ENCODE measurements around the gene GNAO1. TPM values are rescaled to one million over a fixed set of nuclear protein-coding genes. Genes with fewer than 3 reads are reported as not detected.

The GNAO1 gene
- total RNA-seq, 1 experiment from 2014 or later, result not detected

DNA sequence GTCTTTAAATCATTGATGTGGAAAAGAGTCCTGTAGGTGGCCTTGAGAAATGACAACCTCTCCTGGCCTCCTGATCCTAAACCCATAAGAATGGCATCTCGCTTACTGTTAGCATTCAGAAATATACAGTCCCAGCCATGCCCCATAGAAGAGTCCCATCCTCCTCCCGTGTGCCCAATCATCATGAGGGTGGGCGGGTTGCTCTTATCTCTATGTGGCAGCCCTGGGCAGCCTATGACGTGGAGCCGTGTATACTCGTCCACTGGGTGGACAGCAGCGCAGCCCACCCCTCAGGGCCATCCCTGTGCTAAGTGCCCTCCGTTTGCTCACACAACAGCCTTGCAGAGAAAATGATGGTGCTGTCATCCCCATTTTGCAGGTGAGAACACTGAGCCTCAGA, 128.8 kb downstream of the GNAO1 start:
- in situ Hi-C loops (cut with HindIII; ENCODE audit: low sequenced_read_pairs), result no loop called here
- no peak for DNase-seq (ENCODE audit: low spot score)

DNA sequence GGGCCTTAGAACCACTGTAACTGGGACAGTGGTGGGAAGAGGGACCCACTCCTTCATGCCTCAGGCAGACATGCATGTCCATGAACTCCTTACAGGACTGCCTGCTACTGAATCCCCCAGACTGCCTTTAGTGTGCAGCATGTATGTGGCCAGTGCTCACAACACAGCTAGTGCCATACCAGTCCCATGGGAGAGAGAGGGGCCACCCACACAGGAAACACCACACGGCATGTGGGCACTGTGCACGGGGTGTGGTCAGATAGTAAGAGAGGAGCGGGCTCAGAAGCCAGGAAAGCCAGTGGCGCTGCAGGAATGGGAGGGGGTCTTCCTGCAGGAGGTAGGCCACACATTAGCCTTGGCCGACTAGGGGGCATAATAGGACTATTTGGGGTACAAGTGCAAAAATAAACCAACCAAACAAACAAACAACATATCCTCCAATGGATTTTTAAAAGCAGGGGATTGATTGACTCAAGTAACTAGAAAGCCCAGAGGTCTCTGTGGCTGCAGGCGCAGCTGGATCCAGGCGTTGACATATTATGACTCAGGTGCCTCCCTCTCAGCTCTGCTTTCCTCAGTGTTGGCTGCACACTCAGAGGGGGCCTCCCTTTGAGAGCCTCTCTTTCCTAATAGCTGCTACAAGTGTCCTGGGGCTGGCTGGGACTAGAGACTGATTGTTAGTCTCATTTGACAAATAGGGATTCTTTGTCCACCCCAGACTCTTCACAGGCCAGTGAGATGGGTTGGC, 129.7 kb downstream of the GNAO1 start:
- in situ Hi-C loops (cut with HindIII; ENCODE audit: low sequenced_read_pairs), result no loop called here
- no peak for DNase-seq (ENCODE audit: low spot score)

DNA sequence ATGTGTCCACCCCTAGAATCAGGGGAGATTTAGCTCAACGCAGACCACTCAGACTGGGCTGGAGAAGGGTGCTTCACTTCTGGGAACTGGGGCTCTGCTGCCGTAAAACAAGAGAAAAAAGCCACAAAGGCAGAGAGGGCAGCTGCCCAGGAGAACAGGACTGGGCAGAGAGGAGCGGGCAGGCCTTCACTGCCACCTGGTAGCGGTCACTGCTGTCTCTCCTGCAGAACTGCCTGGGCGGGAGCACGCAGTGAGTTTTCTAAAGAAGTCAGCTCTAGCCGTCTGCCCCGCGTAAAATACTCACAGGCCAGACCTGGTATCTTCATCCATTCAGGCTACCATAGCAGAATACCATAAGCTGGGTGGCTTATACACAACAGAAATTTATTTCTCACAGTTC, 130.3 kb downstream of the GNAO1 start:
- peak; percentile 61 for DNase-seq (ENCODE audit: low spot score)
- in situ Hi-C loops (cut with HindIII; ENCODE audit: low sequenced_read_pairs), result no loop called here

DNA sequence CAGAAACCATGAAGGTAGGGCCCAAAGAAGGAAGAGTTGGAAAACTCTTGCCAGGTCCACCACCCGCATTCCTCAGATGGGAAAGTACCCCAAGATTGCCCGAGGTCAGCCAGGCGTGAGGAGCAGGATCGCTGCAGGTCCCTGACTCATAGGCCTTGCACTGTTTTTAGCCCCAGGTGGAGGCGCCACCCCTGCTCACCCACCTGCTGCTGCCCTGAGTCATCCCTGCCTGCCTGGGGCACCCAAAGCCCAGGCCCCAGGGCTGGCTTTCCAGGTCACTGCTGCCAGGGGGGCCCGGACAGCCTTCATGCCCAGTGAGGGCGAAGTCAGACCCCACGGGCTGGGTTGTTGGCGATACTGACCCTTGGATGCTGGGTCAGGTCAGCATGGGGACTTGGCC, 133.1 kb downstream of the GNAO1 start:
- in situ Hi-C loops (cut with HindIII; ENCODE audit: low sequenced_read_pairs), result no loop called here
- DNase-seq (ENCODE audit: low spot score), result no peak

DNA sequence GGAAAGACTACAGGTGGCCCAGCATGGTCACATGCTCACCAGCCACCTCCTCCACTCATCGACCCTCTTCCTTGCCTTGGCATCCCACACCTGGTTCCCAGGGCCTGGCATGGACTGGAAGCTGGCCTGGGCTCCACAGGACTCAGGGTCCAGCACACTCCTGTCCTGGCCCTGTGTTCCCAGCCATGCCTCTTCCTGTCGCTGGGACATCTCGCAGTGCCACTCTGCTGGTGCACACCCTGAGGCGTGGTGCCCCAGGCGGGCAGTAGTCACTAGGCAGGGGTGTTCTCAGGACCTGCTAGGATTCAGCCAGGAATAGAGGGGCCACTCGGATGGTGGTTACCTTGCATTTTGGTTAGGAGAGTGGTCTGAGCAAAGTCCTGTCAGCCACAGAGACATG, 134.7 kb downstream of the GNAO1 start:
- DNase-seq (ENCODE audit: low spot score), result no peak

DNA sequence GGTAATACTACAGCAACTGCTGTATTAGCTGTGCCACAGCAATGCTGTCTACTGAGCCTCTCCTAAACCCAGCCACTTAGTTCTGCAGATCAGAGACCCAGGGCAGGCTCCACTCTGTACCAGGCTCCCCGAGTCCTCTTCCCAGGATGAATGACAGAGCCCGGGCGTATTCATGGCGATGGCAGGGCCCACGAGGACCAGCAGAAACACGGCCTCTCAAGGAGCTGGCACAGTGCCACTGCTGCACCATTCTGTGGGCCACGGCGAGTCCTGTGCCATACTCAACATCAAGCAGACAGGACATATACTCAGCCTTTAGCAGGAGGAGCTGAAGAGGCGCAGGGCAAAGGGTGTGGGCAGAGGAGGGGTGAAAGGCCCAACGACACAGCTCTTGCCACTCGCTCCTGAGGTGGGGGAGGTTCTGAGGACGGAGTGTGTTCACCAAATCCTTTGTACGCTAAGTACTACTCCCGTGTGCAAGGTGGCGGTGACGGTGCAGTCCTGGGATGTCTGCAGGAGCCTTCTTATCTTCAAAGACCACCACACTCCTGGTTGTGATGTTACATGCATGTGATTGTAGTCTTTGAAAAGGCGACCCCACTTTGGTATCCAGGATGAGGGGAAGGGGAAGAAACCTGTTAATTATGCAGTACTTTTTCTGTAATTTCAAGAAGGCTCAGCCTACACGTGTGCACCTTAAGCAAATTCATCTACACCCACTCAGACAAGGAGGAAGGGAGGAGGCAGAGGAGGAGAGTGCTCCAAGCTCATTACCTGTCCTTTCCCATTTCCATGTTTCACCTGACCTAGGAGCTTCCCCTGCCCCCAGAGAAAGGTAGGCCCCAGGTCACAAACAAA, 136.0 kb downstream of the GNAO1 start:
- in situ Hi-C loops (cut with HindIII; ENCODE audit: low sequenced_read_pairs), result no loop called here
- DNase-seq (ENCODE audit: low spot score), result no peak

More for the DNA sequence above, 134.7 kb downstream of the GNAO1 start:
- in situ Hi-C loops (cut with HindIII; ENCODE audit: low sequenced_read_pairs), result no loop called here

DNA sequence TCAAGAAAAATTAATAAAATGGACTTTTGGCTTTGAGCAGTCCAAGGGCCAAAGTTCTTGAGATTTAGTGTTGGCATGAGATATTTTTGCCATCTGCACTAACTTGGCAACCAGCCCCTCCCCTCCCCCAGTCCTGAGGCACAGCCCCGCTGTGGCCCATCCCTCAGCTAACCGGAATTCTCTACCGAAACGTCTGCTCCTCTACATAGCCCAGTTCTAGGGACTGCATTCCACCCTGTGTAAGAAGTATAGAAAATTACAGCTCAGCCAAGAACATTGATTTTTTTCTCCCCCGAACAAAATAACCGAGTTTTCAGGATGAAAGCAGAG, 136.6 kb downstream of the GNAO1 start:
- in situ Hi-C loops (cut with HindIII; ENCODE audit: low sequenced_read_pairs), result no loop called here
- peak; percentile 50 for DNase-seq (ENCODE audit: low spot score)

DNA sequence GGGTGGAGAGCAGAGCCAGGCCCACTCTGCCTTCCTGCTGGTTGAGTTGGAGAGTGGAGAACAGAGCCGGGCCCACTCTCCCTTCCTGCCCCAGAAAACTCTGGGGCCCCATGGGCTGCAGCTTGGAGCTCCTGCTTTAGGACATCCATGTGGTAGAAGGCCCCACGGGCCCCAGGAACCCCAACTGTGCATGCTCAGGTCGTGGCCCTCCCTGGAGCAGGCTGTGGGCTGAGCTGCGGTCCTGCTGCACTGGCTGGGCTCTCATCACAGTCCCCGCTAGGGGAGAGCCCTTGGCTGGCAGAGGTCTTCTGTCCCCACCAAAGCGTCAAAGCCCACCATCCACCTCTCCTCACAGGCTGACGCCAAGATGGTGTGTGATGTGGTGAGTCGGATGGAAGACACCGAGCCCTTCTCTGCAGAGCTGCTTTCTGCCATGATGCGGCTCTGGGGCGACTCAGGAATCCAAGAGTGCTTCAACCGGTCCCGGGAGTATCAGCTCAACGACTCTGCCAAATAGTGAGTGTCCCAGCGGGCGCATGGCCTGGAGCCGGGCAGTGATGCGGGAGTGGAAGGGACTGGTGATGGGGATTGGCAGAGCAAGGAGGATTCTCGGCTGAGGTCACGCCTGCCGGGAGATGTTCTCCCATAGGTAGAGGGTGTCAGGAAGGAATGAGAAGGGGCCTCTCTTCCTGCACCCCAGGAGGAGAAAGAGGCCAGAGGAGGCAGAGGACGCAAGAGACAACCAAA, 137.2 kb downstream of the GNAO1 start:
- no peak for DNase-seq (ENCODE audit: low spot score)
- in situ Hi-C loops (cut with HindIII; ENCODE audit: low sequenced_read_pairs), result no loop called here

DNA sequence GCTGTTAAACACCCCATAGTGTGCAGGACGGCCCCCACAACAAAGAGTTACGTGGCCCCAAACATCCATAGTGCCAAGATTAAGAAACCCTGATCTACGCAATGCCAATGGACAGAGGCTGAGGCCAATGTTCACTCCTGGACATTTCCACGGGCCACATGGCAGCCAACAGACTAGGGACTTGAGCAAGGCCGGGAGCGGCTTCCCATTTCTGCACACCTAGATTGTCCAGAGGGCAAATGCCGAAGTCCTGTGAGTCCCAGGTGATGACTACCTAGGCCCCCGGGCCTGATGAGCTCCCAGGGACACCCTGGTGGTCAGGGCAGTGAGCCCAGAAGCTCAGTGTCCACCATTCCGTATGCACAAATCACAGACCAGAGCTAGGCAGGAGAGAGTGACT, 138.6 kb downstream of the GNAO1 start:
- DNase-seq (ENCODE audit: low spot score), result no peak
- in situ Hi-C loops (cut with HindIII; ENCODE audit: low sequenced_read_pairs), result no loop called here

DNA sequence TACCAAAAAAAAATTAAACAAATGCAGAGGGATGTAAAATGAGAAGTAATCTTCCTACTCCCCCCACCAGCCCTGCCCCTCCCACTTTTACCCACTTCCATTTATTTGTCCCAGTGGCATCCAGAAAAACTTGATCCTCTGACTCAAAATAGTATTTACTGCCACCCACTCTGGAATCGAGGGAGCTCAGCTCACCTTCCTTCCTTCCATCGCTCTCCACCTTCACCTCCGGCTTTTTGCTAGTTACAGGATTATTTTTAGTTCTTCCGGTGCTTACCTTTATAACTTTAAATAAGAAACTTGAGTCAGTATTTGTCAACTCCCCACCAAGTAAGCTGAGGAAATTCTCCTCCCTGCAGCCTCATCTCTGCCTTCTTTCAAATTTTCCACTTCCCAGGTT, 139.2 kb downstream of the GNAO1 start:
- in situ Hi-C loops (cut with HindIII; ENCODE audit: low sequenced_read_pairs), result no loop called here
- no peak for DNase-seq (ENCODE audit: low spot score)

DNA sequence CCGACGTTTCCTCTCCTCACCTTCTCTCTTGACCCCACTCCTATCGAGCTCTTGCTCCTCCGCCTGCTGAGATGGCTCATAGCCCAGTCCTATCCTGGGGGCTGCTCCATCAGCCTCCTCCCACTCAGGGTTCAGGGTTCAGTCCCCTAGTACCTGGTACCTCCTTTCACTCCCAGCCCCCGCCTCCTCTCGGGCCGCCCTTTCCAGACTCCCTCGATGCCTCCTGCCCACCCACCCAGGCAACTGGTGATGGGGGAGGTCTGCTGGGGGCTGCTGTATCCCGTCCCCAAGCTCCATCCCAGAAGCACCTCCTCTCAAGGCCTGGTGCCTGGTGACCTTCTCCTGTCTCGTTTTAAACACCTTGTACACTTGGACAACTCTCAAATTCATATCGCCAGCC, 140.1 kb downstream of the GNAO1 start:
- in situ Hi-C loops (cut with HindIII; ENCODE audit: low sequenced_read_pairs), result no loop called here
- no peak for DNase-seq (ENCODE audit: low spot score)

DNA sequence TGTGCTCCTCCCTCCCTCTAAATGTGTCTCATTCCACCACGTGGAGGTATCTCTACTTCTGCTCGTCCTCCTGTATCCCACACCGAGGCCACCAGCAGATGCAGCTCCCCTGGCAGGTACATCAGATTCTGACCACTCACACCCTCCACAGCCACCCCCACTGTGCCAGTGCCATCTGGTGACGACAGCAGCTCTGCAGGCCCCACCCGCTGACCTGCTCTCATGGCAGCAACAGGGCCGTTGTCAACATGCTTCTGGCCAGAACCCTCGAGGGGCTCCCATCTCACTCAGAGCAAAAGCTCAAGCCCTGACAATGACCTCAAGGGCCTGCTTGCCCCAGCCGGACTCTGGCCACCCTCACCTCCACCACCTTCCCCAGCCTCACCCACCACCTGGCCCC, 140.6 kb downstream of the GNAO1 start:
- in situ Hi-C loops (cut with HindIII; ENCODE audit: low sequenced_read_pairs), result no loop called here
- peak; percentile 70 for DNase-seq (ENCODE audit: low spot score)

DNA sequence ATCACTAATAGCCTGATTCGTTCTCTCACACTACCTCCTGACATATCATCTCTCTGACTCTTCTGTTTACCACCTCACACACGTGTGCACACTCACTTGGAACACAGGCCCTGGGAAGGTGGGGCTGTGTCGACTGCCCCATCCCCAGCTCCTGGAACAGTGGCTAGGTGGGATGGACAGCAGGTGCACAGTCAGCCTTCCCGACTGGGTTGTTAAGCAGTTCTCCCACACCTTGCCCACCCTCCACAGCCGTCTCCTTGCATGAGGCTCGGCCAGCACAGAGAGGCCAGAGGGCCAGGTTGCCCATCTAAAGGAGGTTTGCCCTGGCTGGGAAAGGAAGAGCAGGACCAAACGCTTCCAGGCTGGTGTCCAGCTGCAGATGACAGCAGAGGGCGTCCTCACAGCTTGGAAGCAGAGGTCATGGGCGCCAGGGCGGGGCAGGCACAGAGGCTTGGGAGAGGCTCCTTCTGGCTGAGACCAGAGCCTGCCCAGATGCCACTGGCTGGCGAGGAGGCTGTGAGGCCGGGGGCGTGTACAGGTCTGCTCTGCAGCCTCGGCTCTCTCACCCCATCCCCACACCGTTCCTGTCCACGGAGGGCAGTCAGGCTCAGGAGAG, 141.3 kb downstream of the GNAO1 start:
- in situ Hi-C loops (cut with HindIII; ENCODE audit: low sequenced_read_pairs), result no loop called here
- DNase-seq (ENCODE audit: low spot score), result no peak

DNA sequence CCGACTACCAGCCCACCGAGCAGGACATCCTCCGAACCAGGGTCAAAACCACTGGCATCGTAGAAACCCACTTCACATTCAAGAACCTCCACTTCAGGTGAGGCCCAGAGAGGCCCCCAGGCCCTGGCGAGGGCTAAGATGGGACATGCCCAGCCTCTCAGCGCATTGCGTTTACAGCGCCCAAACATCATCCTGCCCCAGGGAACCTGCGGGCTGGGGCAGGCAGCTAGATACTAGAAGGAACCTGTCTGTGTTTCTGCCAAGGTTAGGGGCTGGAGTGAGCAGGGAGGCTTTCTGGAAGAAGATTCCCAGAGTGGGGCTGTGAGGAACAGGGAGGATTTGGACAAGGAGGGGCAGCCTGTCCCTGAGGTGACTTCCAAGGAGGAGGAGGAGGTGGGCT, 143.5 kb downstream of the GNAO1 start:
- DNase-seq (ENCODE audit: low spot score), result no peak
- in situ Hi-C loops (cut with HindIII; ENCODE audit: low sequenced_read_pairs), result no loop called here

DNA sequence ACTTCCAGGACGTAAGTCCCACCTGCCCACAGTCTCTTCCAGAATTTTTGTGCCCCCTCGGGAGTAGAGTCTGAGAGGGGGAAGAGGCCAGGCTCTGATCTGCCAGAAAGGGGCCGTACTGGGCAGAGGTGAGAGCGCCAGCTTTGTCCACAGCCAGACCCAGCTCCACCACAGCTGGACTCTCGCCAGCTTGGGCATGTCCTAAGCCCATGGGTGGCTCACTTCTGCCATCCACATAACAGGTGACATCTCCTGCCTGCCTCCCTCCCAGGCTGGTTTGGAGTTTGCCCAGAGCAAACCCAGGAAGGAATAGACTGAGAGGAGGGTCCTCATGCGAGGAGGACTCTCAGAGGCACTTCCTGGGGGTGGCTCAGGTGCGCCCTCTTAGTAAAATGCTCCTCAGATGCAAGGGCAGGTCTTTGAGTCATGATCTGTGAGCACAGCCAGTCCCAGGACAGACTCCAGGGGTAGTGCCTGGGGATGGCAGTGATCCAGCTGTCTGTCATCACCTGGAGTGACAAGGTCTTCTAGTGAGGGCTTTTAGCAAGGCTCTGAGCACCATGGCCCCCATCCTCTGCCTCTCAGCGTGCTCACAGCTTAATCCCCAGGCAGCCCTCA, 144.9 kb downstream of the GNAO1 start:
- DNase-seq (ENCODE audit: low spot score), result no peak
- in situ Hi-C loops (cut with HindIII; ENCODE audit: low sequenced_read_pairs), result no loop called here

DNA sequence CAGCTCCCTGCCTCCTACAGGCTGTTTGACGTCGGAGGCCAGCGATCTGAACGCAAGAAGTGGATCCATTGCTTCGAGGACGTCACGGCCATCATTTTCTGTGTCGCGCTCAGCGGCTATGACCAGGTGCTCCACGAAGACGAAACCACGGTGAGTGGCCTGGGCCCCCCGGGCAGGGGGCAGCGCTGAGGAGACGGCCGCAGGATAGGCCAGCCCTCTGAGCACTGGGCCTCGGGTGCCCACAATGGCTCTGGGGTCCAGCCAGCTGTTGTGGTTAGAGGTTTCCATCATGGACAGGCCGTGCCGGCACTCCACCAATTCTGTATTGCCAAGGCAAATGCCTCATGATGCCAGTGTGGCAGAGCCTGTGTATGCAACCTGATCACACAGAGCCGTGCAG, 145.4 kb downstream of the GNAO1 start:
- no peak for DNase-seq (ENCODE audit: low spot score)
- in situ Hi-C loops (cut with HindIII; ENCODE audit: low sequenced_read_pairs), result no loop called here

DNA sequence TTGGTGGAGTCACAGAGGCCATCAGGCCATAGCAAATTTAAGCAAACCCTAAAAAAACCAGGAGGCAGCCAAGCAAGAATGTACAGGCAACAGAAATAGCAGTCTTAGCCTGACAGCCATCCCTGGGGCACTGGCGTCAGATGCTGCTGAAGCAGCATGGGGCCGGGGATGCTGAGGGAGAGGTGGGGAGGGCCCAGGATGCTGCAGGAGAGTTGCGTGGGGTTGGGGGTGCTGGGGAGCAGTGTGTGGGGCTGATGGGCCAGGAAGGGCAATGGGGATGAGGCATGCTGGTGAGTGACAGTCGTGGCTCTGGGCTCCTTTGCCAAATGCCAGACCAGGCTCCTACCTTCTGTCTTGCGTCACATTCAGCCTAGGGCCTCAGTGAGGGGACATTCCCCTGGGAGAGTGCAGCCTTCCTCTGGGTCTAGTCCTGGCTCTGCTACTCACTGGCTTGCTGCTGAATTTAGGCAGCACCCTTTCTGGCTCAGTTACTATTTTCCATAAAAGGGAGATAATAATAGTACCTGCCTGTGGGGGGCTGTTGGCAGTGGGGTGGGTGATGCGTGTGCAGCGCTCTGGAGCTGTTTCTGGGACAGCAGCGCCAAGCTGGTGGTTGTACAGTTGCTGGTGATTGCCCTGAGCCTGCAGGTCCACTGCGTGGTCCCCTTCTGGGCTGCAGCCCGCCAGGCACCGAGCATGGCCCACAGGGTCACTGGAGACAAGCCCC, 146.0 kb downstream of the GNAO1 start:
- no peak for DNase-seq (ENCODE audit: low spot score)
- in situ Hi-C loops (cut with HindIII; ENCODE audit: low sequenced_read_pairs), result no loop called here

DNA sequence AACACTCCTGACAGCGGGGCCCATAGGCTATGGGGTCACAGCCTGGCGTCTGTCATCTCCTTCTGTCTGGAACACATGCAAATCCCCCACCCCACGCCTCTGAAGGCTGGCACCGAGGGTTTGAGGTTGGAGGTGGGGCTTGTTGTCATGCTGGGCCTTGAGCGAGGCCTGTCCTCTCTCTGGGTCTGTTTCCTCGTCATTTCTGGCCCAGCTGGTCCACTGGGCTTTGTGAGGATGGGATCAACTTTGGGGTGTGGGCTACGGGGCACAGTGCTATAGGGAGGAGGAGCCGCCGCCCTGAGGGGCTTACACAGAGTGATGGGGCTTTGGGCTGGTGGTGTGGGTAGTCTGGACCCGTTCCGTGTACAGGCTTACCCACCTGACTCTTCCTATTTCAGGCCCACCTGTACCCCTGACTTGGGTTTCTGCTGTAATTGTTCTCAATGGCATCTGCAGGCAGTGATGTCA, 146.6 kb downstream of the GNAO1 start:
- DNase-seq (ENCODE audit: low spot score), result no peak
- in situ Hi-C loops (cut with HindIII; ENCODE audit: low sequenced_read_pairs), result no loop called here

Measured in G401 (cell line).